NCI-H1417 treated with DMSO at 0.1 percent for 48 hours (cell line): ENCODE measurements around the gene TAF1D.
"Not testable (repeated sequence)": the region's sequence is repeated elsewhere in the genome, so short reads cannot be mapped to it uniquely, and the experiment has no call there.

Experiments
- DNase-seq: peaks from one replicate; lab custom pipeline; 2025; lab: John Stamatoyannopoulos, UW

Gene TAF1D

DNA sequence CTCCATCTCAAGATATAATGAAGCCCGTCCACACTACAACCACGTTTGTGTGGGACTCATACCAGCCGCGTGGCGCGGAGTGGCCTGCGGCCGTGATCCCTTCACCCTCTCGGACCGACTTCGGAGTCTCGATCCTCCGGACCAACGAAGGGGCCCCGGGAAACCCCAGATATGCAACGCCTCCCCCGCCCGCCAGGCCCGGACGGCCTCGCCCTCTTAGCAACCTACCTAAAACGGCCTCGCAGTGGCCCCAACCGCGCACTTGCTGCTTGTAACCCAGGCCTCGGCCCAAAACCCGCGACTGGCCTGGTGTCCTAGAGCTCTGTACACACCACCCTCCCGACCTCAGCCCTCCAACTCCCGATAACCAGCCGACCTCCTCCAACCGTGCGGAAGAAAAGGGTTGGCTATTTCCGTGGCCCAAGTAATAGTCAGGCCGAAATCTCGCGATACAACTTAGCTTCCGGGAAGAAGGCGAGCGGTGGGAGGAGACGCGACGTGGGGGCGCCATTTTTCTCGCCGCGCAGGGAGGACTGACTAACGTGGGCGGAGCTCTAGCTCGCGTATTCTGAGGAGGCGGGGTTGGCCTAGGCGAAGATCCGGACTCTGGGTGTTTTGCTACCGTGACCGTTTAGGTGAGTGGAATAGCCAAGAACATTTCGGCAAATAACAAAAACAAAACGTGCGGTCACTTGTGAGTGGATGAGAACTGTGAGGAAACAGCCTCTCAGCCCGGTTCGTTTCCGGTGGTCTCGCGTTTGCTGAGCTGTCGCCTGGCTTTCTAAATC, at the start of gene TAF1D, which contains the start of gene C11orf54:
Gene TAF1D (minus strand): TSS at position 402 of the 788 bp plus-strand sequence. CDS start 2,191 bp downstream, outside the sequence.
Gene C11orf54 (plus strand): TSS at position 579 of the 788 bp plus-strand sequence. CDS start 5,722 bp downstream, outside the sequence.
- peak; percentile 97 for DNase-seq

GRCh38 chr11:93784935-93785360, 43.7 kb upstream of the TAF1D start:
- peak; percentile 8 for DNase-seq

GRCh38 chr11:93784145-93784934, 43.0 kb upstream of the TAF1D start, which contains the start of gene MED17:
MED17 (plus strand) TSS chr11:93784282; CDS start chr11:93784514, 232 bp downstream.
- peak; percentile 72 for DNase-seq

- DNase-seq, result no peak
Measured at GRCh38 chr11:93783765-93784144, 42.5 kb upstream of the TAF1D start.

DNA sequence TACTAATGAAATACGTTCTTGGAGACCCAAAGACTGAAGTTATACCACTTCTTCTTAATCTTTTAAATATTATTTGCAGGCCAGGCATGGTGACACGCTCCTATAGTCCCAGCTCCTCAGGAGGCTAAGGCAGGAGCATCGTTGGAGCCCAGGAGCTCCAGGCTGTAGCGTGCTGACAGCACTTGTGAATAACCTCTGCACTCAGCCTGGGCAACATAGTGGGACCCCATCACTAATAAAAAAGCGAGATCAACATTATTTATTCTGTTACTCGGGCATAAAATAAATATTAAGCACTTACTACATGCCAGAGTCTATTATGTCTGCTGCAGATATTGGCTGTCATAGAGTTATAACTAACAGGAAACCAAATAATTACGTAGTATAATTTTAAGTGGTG, 42.1 kb upstream of the TAF1D start:
- no peak for DNase-seq

- no peak for DNase-seq
Measured at GRCh38 chr11:93775289-93775688, 34.0 kb upstream of the TAF1D start.

DNA sequence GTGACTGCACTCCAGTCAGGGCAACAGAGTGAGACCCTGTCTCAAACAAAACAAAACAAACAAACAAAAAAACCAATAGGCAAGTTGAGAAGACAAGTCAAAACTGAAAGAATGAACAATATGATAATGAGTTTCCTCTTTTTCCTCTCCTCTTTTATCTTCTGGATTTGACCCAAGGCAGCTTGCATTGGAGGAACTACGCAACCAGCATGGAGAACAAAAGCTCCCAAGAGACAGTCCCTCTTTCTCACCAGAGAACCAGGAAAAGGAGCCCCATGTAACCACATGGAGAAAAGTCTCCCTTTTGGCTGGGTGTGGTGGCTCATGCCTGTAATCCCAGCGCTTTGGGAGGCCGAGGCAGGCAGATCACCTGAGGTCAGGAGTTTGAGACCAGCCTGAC, 33.3 kb upstream of the TAF1D start:
- not testable (repeated sequence) for DNase-seq

GRCh38 chr11:93773601-93774200, 32.4 kb upstream of the TAF1D start:
- no peak for DNase-seq

GRCh38 chr11:93773045-93773477, 31.8 kb upstream of the TAF1D start:
- DNase-seq, result no peak

DNA sequence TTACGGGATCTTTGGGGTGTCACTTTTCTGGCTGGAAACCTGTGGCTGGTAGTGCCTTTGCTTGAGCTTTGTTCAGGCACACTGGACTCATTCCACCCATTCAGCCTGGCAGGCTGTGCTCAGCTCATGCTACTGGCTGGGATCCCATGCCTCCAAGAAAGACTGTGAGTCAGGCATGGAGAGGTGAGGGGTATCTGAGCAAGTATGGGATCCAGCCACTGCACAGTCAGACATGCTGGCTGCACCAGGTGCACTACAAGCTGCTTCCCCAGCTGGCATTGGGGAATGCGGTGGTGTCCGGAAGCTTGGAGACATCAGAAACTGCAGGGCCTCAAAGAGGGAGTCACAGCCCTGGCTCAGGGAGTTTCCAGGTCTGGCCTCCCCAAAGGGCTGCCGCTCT, 30.8 kb upstream of the TAF1D start:
- no peak for DNase-seq

- no peak for DNase-seq
Measured at GRCh38 chr11:93770160-93770559, 28.9 kb upstream of the TAF1D start.

- no peak for DNase-seq
Measured at GRCh38 chr11:93767018-93767417, 25.7 kb upstream of the TAF1D start.

- no peak for DNase-seq
Measured at GRCh38 chr11:93766504-93766903, 25.2 kb upstream of the TAF1D start.

DNA sequence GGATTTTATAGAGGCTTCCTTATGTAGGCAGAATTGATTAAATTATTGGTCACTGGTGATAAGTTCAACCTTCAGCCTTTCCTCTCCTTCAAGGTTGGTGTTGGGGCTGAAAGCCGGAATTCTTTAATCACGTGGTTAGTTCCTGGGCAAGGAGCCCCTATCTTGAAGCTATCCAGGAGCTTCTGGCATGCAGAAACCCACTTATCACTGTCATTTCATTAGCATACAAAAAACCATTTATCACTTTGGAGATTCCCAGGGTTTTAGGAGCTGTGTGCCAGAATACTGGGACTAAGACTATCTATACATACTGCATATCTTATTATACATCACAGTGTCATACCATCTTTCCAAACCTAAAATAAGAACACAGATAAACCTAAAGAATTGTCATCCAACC, 24.3 kb upstream of the TAF1D start:
- DNase-seq, result no peak

GRCh38 chr11:93761910-93762309, 20.6 kb upstream of the TAF1D start:
- no peak for DNase-seq

DNA sequence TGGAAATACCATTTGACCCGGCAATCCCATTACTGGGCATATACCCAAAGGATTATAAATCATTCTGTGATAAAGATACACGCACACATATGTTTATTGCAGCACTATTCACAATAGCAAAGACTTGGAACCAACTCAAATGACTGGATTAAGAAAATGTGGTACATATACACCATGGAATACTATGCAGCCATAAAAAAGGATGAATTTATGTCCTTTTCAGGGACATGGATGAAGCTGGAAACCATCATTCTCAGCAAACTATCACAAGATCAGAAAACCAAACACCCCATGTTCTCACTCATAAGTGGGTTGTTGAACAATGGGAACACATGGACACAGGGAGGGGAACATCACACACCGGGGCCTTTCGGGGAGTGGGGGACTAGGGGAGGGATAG, 17.8 kb upstream of the TAF1D start:
- not testable (repeated sequence) for DNase-seq

GRCh38 chr11:93757924-93758865, 16.9 kb upstream of the TAF1D start:
- no peak for DNase-seq

GRCh38 chr11:93757301-93757700, 16.0 kb upstream of the TAF1D start:
- DNase-seq, result no peak

DNA sequence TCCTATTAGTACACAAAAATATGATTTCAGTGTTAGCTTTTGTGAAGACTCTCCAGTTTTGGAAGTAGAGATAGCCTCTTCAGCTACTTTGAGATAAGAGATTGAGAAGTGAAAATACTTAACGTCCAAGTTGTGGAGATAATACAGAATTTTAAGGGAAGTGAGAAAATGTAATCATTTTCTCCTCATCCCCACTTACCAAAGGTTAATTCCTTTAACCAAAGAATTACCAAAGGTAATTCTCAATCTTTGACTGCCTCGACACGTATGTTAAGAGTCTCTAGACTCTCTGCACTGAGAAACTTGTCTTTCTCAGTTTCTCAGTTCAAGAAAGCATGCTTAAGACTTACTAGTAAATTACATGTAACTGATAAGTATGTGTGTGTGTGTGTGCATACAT, 15.5 kb upstream of the TAF1D start:
- no peak for DNase-seq

DNA sequence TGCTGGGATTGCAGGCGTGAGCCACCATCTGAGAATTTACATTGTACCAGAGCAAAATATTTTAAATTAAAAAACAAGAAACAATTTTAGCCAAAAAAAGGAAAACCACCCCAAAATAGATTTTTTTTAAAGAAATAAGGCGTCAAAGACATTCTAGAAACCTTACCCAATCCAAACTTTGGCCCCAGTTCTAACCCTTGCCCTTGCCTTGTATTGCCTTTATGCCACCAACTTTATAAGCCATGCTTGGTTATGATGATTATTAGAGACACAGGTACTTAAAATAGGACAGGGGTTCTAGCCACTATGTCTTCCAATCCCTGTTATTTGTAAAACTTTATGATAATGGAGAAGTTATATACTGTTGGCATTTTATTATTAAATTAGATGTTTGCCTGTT, 11.9 kb upstream of the TAF1D start:
- DNase-seq, result no peak

- no peak for DNase-seq
Measured at GRCh38 chr11:93751001-93751400, 9.7 kb upstream of the TAF1D start.
